Left lobe of liver (tissue), 2 donors: Measurements from ENCODE around the gene REEP3. TPM values are rescaled to one million over a fixed set of nuclear protein-coding genes. Genes with fewer than 3 reads are reported as not detected.
A peak's percentile ranks its signal among the peaks of the same experiment; 100 is the strongest.

ENCODE experiments used
- ATAC-seq: fragments of 200-7000 bp; cut with Tn5 transposase; one replicate; pipeline ENCODE4 v1.9.1; 2020; ENCODE audit warnings: mild to moderate bottlenecking, moderate library complexity
- DNase-seq: peaks from one replicate; pipeline ENCODE4 v3.0.0-alpha.2; 2020; ENCODE audit warnings: low spot score
- total RNA-seq: library from RNA; stranded (reverse); gene quantifications from one replicate; pipeline ENCODE4 v1.2.1, GENCODE V29; 2021
- donor health status: DM: no; HTN: no; CAD: no; lungs with moderate emphysema.
- donor health status: DM: no; HTN: yes; CAD: no.

Gene REEP3
- total RNA-seq, 1 donor from 2014 or later: 23.7 TPM

DNA sequence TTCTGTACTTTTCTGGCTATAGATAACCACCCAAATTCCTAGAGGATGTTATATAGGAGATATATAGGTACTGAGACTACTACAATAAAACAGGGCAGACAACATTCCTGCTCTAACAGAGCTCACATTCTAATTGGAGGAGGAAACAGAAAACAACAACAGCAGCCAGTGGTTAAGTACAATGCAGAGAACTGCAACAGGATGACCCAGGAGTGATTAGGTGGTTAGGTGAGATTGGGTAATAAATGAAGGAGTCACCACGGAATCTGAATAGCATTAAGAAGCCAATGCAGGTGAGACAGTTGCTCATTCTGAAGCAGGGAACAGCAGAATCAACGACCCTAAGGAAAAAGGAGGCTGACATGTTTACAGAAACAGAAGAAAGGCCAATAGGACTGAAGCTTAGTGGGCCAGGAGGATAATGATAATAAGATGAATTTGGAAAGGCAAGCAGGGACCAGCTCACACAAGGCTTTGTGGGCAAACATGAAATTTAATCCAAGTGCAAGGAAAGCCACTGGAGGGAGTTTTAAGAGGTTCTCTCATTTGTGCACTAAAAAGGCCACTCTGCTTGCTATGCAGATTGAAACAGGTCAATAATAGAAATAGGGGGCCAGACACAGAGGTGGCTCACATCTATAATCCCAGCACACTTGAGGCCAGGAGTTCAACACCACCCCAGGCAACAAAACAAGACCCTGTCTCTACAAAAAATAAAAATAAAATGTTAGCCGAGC lies 16.9 kb upstream of the REEP3 start:
- DNase-seq (no peak), ATAC-seq (no peak)

- no peak for DNase-seq
- ATAC-seq: no peak
Measured at GRCh38 chr10:63505562-63505961, 15.6 kb upstream of the REEP3 start.

DNA sequence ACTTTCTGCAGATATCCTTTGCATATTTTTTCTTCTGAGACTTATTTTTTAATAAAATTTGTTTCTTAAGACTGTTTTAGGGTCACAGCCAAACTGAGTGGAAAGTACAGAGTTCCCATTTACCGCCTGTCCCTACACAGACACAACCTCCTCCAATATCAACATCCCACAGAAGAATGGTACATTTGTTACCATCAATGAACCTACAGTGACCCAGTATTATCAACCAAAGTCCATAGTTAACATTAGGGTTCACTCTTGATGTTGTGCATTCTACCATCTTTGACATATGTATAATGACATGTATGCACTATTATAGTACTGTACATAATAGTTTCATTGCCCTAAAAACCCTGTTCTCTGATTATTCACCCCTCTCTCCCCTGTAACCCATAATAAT lies 14.6 kb upstream of the REEP3 start:
- no peak for DNase-seq

GRCh38 chr10:63515002-63515763 lies 6.0 kb upstream of the REEP3 start:
- DNase-seq (no peak), ATAC-seq (no peak)

More for the DNA sequence above, 14.6 kb upstream of the REEP3 start:
- peak; percentile 71 for ATAC-seq

- DNase-seq (no peak), ATAC-seq (no peak)
Measured at GRCh38 chr10:63516207-63516606, 5.0 kb upstream of the REEP3 start.

DNA sequence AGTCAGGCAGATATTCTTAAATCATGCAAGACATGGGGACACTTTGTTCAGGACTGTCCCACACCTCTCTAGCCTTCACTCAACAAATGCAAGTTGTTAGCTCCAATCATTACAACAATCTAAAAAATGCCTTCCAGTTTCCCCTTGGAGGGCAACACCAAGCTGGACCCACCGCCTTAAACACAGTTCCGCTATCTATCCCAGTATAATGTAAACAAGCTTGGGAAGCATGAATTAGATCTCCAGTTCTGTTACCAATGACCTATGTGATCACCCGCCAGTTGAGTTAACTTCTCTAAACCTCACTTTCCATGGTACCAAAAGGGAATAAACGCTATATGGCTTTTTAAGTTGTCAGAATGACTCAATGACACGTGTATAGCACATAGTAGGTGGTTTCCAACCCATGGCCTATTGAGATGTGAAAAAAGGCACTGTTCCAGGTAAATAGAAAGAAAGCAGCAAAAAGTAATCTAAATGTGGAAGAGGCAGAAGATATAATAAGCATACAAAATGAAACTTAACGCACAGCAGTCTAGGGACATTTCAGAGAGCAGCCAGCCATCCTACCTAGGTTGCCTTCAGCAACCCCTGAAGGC lies 2.4 kb upstream of the REEP3 start:
- DNase-seq (no peak), ATAC-seq (no peak)

DNA sequence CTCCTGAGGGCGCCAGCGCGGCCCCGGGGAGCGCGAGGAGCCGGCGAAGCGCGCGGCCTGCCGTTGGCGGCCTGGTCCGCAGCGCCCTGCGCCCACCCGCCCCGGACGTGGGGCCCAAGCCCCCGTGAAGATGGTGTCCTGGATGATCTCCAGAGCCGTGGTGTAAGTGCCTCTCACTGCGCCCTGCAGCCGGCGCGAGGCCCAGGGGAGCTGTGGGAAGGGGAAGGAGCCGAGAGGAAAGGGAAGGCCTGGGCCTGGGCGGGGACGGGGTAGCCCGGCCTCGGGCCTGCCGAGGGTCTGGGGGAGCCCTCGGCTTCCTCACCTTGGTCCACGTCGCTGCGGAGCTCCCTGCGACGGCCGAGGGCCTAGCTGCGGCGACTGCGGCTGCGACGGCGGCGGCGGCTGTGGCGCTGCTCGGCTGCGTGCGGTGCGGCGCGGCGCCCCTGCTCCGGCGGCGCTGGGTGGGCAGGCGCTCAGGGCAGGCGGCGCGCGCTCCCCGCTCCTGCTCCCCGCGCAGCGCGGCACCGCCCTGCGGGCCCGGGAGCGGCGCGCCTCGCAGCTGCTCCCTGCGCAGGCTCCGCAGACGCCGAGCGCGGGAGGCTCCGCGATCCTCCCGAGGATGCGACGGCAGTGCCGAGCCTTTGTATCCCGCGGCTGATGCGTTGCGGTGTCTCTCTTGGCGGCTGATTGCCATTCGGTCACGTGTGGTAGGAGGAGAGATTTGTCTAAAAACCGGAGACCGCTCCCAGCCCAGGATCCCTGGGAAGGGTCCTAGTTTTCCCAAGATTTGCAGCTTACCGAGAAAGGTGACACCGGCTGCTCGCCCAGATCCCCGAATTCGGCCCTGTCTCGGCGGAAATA lies 445 bp downstream of the REEP3 start:
- peak; percentile 74 for DNase-seq
- peak; percentile 86 for ATAC-seq

- ATAC-seq: no peak
- DNase-seq: no peak
Measured at GRCh38 chr10:63522277-63522687, 1.1 kb downstream of the REEP3 start.

- DNase-seq: no peak
- ATAC-seq: no peak
Measured at GRCh38 chr10:63522995-63523394, 1.8 kb downstream of the REEP3 start.

DNA sequence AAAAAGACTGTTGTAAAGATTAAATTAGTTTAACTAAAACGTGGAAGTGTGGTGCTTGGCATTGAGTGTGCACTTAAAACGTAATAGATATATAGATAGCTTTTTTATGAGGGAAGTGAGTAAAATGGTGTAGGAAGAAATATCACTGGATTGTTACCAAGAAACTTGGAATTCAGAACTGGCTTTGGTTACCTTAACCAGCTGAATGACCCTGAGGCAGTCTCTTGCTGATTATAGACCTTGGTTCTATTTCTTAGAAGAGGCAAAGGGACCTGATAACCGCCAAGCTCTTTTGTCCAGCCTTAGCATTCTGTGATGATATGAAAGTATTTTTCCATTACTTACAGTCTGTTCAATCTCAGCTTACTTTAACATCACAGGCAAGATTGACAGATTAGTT lies 3.8 kb downstream of the REEP3 start:
- no peak for ATAC-seq
- DNase-seq: no peak

DNA sequence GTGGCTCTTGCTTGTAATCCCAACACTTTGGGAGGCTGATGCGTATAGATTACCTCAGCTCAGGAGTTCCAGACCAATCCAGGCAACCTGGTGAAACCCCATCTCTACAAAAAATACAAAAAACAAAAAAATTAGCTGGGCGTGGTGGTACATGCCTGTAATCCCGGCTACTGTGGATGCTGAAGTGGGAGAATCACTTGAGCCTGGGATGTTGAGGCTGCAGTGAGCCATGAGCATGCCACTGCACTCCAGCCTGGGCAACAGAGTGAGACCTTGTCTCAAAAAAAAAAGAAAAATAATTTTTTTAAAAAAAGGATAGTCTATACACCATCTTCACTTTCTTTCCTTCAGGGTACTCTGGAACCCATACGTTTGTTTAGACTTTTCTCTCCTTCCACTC lies 6.2 kb downstream of the REEP3 start:
- ATAC-seq (no peak), DNase-seq (no peak)

- DNase-seq (no peak), ATAC-seq (no peak)
Measured at GRCh38 chr10:63528084-63528744, 7.0 kb downstream of the REEP3 start.

DNA sequence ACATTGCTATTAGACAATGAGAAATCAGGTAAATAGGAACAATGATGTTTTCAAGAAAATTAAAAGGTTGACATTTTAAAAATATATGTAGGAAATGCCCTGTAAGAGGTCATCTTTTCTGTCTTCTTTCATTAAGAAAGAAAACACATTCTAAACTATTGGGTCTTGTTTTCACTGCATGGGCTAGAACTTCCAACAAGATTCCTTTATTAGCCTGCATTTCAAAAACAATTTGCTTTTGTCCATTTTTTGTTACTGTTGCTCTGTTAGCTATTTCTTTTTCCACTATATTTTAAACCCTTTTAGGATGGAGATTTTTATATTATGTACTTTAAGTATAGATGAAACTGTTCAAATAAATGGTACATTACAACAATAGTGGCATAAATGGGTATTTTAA lies 9.2 kb downstream of the REEP3 start:
- DNase-seq (no peak), ATAC-seq (no peak)

- no peak for ATAC-seq
- DNase-seq: no peak
Measured at GRCh38 chr10:63534723-63535122, 13.5 kb downstream of the REEP3 start.

DNA sequence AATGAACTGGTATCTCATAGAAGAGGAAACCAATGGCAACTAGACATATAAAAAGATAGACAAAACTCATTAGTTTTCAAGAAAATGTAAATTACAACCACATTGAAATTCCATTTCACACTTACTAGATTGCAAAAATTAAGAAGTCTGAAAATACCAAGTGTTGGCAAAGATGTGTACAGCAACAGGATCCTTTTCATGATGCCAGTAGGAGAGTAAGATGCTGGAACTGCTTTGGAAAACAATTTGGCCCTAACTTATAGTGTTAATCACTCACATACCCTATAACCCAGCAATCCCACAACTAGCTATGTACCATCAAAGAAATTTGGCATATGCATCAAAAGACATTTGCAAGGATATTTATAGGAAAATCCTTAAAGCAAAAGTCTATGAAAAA lies 15.5 kb downstream of the REEP3 start:
- ATAC-seq: no peak
- DNase-seq: no peak

DNA sequence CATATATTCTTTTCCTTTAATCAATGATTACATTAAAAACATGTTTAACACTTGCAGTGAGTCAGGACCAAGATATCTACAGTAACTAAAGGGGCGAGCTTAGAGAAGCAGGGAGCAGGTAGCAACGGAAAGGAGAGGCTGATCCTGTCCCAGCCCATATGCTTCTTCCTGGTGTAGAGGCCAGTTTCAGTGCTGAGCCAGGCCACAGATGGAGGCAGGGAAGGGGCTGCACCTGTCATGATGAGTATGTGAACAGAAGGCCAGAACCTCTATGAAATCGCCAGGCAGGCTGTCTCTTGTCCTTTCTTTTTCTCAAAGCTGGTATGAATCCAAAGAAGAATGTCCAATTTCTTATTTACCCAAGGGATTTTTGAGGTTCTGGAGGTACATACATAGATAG lies 16.3 kb downstream of the REEP3 start:
- no peak for DNase-seq
- no peak for ATAC-seq

- DNase-seq: no peak
- no peak for ATAC-seq
Measured at GRCh38 chr10:63539377-63539776, 18.2 kb downstream of the REEP3 start.

DNA sequence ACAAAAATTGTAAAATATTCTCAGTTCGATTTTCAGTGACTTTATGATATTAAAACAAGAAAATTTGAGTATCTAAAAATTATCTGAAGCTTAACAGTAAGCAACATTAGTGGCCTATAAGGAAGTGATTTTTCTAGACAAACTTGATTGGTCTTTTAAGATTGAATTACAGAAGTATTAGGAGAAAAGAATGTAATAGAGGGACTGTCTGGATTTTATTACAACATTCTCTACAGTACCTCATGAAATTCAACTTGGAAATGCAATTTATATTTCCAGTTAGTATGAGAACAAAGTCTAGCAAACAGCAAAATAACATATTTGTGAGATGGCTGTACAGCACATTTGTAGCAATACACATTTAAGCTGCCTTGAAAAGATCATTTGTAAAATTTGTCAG lies 18.8 kb downstream of the REEP3 start:
- DNase-seq (no peak), ATAC-seq (no peak)

DNA sequence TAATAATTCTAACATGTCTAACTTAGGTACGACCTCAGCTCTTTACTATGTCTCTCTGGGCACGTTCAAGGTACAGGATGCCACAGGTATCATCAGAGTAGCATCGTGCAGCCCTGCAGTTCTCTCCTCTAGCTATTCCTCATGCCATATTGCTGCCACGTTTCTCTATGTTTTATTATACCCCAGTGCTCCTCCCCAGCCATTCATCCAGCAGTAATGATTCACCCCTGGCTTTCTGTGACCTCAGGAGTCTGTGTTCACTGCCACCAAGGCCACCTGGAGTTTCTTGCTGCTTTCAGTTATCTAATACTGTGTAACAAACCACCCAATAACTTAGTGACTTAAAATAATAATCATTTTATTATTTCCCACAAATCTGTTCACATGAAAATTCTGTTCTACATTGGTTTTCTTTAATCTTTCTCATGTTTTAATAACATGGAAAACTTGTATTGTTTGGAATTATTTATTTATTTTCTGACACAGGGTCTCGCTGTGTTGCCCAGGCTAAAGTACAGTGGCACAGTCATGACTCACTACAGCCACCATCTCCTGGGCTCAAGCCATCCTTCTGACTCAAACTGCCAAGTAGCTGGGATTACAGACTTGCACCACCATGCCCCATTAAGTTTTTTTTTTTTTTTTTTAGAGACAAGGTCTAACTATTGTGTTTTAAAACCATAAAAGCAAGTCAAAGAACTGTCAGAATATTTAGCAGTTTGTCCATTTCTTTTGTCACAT lies 21.8 kb downstream of the REEP3 start:
- DNase-seq (no peak), ATAC-seq (no peak)

DNA sequence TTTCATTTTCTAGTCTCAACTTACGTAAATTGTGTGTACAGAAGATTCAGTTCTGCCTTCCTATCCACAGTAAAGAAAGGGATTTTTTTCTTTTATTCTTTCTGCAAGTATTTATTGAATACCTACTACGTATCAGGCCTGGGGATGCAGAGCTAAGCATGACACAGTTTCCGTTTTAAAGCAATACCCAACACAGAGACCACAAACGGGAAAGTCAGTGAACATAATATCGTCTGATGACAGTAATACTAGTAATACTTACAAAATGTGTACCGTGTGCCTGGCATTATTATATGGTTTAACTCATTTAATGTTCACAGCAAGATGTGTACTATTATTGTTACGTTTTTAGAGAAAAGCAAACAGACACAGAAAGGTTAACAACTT lies 22.4 kb downstream of the REEP3 start:
- no peak for DNase-seq
- no peak for ATAC-seq
